Aorta (tissue), 5 donors: Measurements from ENCODE around the gene DPEP2. TPM values are rescaled to one million over a fixed set of nuclear protein-coding genes. Genes with fewer than 3 reads are reported as not detected.

Experiments used
- ATAC-seq: fragments of 200-7000 bp; cut with Tn5 transposase; one replicate; pipeline ENCODE4 v1.9.1; 2022; ENCODE audit warnings: moderate library complexity; ENCODE audit not compliant: low FRiP score
- DNase-seq, 2 donors: peaks; one replicate each; pipeline ENCODE4 v3.0.0-alpha.2; 2020
- H3K27ac ChIP-seq, 2 donors: one replicate each; pipeline ENCODE4 v1.5.1; 2013; ENCODE audit warnings: low read length in 2 of 2, mild to moderate bottlenecking in 2 of 2, moderate library complexity in 2 of 2, control low read depth in 1 of 2, inconsistent platforms in 1 of 2, low read depth in 1 of 2
- H3K27me3 ChIP-seq, 2 donors: one replicate each; pipeline ENCODE4 v1.6.1; 2013; ENCODE audit warnings: control low read depth in 1 of 2, low read length in 1 of 2, mild to moderate bottlenecking in 1 of 2, moderate library complexity in 1 of 2; ENCODE audit not compliant: insufficient read depth in 2 of 2, control insufficient read depth in 1 of 2
- H3K36me3 ChIP-seq, 2 donors: one replicate each; pipeline ENCODE4 v1.6.1; 2013; ENCODE audit warnings: control low read depth in 1 of 2, low read length in 1 of 2, mild to moderate bottlenecking in 1 of 2; ENCODE audit not compliant: insufficient read depth in 2 of 2, control insufficient read depth in 1 of 2
- H3K4me1 ChIP-seq, 2 donors: one replicate each; pipeline ENCODE4 v1.6.1; 2013; ENCODE audit warnings: low read length in 2 of 2, control low read depth in 1 of 2, mild to moderate bottlenecking in 1 of 2, moderate library complexity in 1 of 2; ENCODE audit not compliant: insufficient read depth in 2 of 2, control insufficient read depth in 1 of 2
- H3K4me3 ChIP-seq, 2 donors: one replicate each; pipeline ENCODE4 v1.5.1; 2013; ENCODE audit warnings: low read length in 2 of 2, control low read depth in 1 of 2, mild to moderate bottlenecking in 1 of 2
- H3K9me3 ChIP-seq: one replicate; pipeline ENCODE4 v1.6.1; 2013; ENCODE audit warnings: mild to moderate bottlenecking, low read length; ENCODE audit not compliant: control insufficient read depth
- WGBS, 2 donors: extraction: QIAGEN DNeasy Blood & Tissue Kit; methylation state at CpG; one replicate each; pipeline ENCODE4 v1.1.7; 2013; 5-methylcytosine and 5-hydroxymethylcytosine counted together
- intact Hi-C, 2 donors: fragments of 100-400 bp; cut with DNase I; formaldehyde crosslinking; loops; one replicate each; pipeline versions ENCODE4 v1.14.2 to v1.15.0; 2022
- polyA plus RNA-seq, 2 donors: library from polyadenylated mRNA; stranded (reverse); fragments of 200-250 nt; gene quantifications; one replicate each; pipeline ENCODE4 v1.2.3, GENCODE V29; 2013
- total RNA-seq, 2 donors: library from RNA; stranded (reverse); fragmentation: NEBNext Ultra II Directional; extraction: Animal tissue kit (Norgen Biotek cat#: 25700); gene quantifications; one replicate each; pipeline ENCODE4 v1.2.1, GENCODE V29; 2021
- donor health status: healthy with polysubstance abuse.
- donor health status: Bipolar disorder and iron deficiency.
- donor health status: DM: no; HTN: no; CAD: no.
- donor health status: DM: no; HTN: no; CAD: no.
- donor health status: DM: yes; HTN: yes; CAD: no.

Gene DPEP2
- total and polyA plus RNA-seq, 4 donors, result 1.0 to 10.4 (median 1.9) TPM

DNA sequence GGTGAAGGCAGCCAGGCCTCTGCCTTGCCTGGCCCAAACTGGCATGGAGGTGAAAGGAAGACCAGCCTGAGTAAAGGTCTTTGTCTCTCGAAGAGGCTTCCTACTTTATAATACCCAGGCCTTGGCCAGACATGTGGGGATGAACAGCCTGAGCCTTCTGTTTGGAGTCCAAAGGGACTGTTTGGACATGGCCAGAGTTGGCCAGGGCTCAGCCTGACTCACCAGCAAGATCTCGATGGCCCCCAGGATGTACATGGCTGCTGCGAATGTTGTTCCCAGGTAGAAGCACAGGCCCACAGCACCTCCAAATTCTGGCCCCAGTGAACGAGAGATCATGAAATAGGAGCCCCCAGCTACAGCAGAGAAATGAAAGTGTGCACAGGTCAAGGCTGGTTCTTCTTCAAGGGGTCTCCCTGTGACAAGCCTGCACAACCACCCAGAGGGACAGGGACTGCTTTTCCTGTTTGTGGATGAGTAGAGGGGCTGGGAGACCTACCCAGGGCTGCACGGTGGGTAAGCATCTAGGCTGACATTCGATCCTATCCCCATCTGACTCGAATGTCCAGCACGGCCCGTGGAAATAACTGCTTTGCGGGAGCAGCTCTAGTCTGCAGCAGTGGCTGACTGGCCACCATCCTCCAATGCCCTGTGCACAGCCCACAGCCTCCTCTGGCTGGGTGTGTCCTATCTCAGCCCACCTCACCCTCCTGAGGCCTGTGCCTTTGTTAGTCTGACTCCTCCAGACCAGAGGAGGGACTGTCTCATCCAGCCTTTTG is 44.7 kb downstream of the DPEP2 start:
- Histone ChIP-seq H3K36me3 (peaks cover 0 to 15% of the 10 kb centered on the region in 2 donors), H3K4me3 (no peak overlapping the region), H3K27ac (no peak overlapping the region), H3K4me1 (no peaks in the 10 kb centered on the region), H3K27me3 (no peaks in the 10 kb centered on the region), H3K9me3 (no peaks in the 10 kb centered on the region)
- 74 to 75% methylated on average over 10 of the region's 10 CpGs for WGBS, 2 donors
- ATAC-seq (no peak), DNase-seq (peak in 1 of 2 donors; percentile 66)
- intact Hi-C loops, result no loop called here

DNA sequence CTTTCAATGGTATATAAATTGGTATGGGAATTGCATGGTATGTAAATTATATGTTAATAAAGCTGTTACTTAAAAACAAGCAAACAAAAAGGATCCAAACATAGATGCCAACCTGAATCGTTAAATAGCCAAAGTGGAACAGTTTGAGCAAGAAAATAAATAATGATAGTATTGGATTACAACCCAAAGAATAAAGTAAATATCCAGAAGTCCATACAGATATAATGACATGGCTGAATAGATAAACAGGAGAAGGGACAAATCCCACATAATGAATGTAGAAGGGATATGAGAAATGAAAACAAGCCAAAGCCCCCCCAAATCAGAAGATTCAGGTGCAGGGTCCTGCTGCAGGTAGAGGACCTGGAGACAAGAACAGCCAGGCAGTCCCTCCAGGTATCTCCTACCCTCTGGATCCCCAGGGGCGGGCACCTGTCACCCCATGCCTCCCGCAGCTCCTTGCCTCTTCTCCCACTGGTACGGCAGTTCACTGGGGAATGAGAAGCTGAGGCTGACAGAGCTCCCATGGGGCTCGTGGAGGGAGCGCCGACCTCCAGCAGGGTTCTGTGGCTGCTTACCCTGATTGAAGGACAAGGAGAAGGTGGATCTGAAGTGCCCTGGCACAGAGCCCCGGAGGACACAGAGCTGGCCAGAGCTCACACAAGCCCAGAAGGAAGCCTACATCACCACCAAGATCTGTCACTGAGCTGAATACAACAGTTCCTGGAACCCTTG is 45.5 kb downstream of the DPEP2 start:
- intact Hi-C loops, result no loop called here
- DNase-seq (peak in 1 of 2 donors; percentile 67), ATAC-seq (no peak)
- H3K9me3 ChIP-seq, result no peaks in the 10 kb centered on the region
- H3K4me1 ChIP-seq, result no peaks in the 10 kb centered on the region
- H3K36me3 ChIP-seq, result peaks cover 0 to 18% of the 10 kb centered on the region in 2 donors
- no peak overlapping the region for H3K4me3 ChIP-seq
- H3K27me3 ChIP-seq, result no peaks in the 10 kb centered on the region
- H3K27ac ChIP-seq, result no peak overlapping the region
- 77 to 81% methylated on average over 8 of the region's 8 CpGs for WGBS, 2 donors

DNA sequence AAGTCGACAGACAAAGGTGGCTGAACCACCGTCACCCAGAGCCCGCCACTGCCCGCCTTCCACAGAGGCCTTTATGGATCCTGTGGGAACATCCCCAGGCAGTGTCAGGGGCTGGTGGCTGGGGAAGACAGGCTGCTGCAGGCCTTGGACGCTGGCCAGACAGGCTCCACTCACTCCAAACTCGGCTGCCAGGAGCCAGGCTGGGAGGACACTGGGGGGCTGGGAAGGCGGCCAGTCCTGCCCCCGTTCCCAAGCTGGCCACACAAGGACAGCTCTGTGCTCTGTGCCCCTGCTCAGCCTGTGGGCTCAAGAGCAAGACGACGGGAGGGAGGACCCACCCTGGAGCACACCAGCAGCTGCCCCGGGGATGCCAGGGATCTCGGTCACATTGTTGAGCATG is 47.8 kb downstream of the DPEP2 start:
- peak overlapping the region in 1 of 2 donors; percentile 29 for H3K27ac ChIP-seq
- DNase-seq (peak in 1 of 2 donors; percentile 75), ATAC-seq (peak; percentile 45)
- no peaks in the 10 kb centered on the region for H3K27me3 ChIP-seq
- H3K4me1 ChIP-seq, result no peaks in the 10 kb centered on the region
- no peak overlapping the region for H3K4me3 ChIP-seq
- intact Hi-C loops, result no loop called here
- no peaks in the 10 kb centered on the region for H3K9me3 ChIP-seq
- H3K36me3 ChIP-seq, result peaks cover 4 to 31% of the 10 kb centered on the region in 2 donors
- 32 to 41% methylated on average over 10 to 12 of the region's 12 CpGs for WGBS, 2 donors

DNA sequence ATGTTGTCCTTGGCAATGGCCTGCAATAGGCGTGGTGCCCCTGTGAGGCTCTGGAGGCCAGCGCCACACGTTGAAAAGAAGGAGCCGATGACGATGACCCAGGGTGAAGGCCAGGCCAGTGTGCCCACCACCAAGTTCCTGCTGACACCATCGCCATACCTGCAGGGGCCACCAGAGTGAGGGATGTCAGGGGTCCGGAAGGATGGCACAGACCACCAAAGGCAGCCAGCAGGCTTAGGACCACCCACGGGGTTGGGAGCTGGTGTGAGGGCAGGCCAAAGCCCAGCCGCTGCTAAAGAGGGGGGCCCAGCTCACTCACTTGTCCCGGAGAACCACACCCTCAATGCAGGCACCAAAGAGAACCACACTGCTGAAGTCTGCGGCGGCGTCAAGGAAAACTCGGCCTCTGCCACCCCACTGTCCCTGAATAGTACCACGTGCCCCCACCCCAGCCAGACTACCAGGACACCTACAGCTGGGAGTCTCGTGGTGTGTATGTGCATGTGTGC is 48.9 kb downstream of the DPEP2 start:
- intact Hi-C loops, result no loop called here
- H3K36me3 ChIP-seq, result peaks cover 4 to 40% of the 10 kb centered on the region in 2 donors
- H3K9me3 ChIP-seq, result no peaks in the 10 kb centered on the region
- H3K27ac ChIP-seq, result no peak overlapping the region
- no peak overlapping the region for H3K4me3 ChIP-seq
- ATAC-seq, result no peak
- 84 to 86% methylated on average over 14 to 16 of the region's 16 CpGs for WGBS, 2 donors
- no peaks in the 10 kb centered on the region for H3K4me1 ChIP-seq
- DNase-seq, result no peak
- H3K27me3 ChIP-seq, result no peaks in the 10 kb centered on the region

DNA sequence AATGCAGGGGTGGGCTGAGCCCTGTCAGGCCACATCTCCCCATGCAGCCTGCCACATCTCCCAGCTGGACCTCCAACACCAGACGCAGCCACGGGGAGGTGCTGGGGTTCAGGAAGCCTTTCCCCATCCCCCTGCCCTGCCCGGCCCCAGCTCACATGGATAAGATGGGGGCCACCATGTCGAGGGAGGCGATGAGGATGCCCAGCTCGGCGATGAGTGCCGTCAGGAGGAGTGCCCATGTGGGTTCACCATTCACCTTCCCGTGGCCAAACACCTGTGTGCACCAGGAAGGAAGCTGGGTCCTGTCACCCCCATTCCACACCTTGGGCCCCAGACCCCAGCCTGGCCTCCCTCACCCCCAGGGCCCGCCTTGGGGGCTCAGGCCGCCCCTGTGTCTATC is 49.6 kb downstream of the DPEP2 start:
- intact Hi-C loops, result no loop called here
- H3K9me3 ChIP-seq, result no peaks in the 10 kb centered on the region
- peaks cover 4 to 40% of the 10 kb centered on the region in 2 donors for H3K36me3 ChIP-seq
- H3K4me1 ChIP-seq, result no peaks in the 10 kb centered on the region
- no peak overlapping the region for H3K4me3 ChIP-seq
- H3K27ac ChIP-seq, result no peak overlapping the region
- DNase-seq (no peak), ATAC-seq (no peak)
- no peaks in the 10 kb centered on the region for H3K27me3 ChIP-seq
- 85% methylated on average over 11 of the region's 11 CpGs for WGBS, 2 donors

DNA sequence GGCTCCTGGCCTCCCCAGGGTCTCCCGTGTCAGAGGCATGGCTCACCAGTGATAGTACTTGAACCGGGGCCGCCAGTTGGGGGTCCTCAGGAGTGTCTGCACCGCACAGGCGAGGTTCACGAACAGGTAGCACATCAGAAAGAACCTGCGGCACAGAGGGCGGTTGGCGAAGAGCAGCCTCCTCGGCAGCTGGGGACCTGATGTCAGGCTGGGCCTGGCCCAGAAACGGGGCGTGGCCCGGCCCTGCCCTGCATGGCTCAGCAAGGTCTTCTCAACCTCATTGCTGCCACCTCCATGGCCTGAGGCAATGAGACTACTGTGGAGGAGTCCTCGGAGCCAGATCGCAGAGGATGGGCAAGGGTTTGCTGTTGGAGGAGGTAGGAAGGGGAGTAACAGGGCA is 51.3 kb downstream of the DPEP2 start:
- H3K27ac ChIP-seq, result no peak overlapping the region

DNA sequence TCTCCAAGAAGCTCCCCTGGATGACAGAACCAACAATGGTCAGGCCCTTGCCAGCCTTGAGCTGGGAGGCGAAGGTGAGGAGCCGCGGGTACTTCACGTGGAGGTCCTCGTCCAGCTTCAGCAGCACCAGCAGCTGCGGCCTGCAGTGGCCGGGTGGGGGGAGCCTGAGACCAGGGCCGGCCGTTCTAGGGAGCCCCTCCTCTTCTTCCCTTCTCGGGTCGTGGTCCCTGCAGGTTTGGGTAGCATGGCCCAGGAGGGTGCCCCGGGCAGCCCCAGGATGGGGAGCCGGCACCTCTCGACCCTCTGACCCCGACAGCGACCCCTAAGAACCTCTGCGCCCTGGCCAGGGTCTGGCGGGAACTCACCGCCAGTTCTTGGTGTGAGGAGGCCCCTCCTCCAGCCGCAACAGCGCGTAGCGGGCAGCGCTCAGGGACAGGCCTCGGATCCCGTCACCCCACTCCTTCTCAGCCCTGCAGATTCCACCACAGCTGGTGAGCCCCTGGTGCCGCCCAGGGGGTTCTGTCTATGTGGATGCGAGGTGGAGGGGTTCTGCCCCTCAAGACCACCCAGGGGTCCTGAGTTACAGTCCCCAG is 52.2 kb downstream of the DPEP2 start:
- no peaks in the 10 kb centered on the region for H3K4me1 ChIP-seq
- WGBS, 2 donors, result 87 to 90% methylated on average over 27 to 28 of the region's 28 CpGs
- intact Hi-C loops, result no loop called here
- H3K4me3 ChIP-seq, result no peak overlapping the region
- DNase-seq, result no peak
- ATAC-seq, result no peak
- no peaks in the 10 kb centered on the region for H3K9me3 ChIP-seq
- H3K27me3 ChIP-seq, result no peaks in the 10 kb centered on the region
- H3K27ac ChIP-seq, result no peak overlapping the region
- peaks cover 4 to 41% of the 10 kb centered on the region in 2 donors for H3K36me3 ChIP-seq

More for the DNA sequence above, 51.3 kb downstream of the DPEP2 start:
- Histone ChIP-seq H3K36me3 (peaks cover 4 to 37% of the 10 kb centered on the region in 2 donors), H3K9me3 (no peaks in the 10 kb centered on the region), H3K4me3 (no peak overlapping the region), H3K27me3 (no peaks in the 10 kb centered on the region), H3K4me1 (no peaks in the 10 kb centered on the region)
- intact Hi-C loops, result no loop called here
- DNase-seq (no peak), ATAC-seq (no peak)
- 90 to 91% methylated on average over 15 of the region's 15 CpGs for WGBS, 2 donors

DNA sequence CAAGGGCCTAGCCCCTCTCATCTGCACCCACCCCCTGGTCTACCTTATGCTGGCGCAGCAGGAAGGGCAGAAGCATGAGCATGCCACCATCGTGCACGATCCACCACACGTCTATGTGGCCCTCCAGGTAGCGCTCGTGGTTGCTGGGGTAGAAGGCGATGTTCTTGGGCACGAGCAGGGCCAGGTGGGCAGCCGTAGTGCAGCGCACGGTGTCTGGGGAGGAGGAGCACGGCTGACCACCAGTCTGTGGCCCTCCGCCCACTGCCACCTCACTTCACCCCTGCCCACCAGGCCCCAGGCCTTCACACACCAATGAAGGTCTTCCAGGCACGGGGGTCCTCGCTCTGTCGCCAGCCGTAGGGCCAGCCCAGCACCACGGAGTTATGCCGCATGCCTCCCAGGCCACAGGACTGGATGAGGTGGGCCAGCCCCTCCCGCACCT is 53.1 kb downstream of the DPEP2 start:
- Histone ChIP-seq H3K27me3 (no peaks in the 10 kb centered on the region), H3K36me3 (peaks cover 4 to 36% of the 10 kb centered on the region in 2 donors), H3K27ac (no peak overlapping the region), H3K4me1 (no peaks in the 10 kb centered on the region), H3K9me3 (no peaks in the 10 kb centered on the region), H3K4me3 (no peak overlapping the region)
- ATAC-seq (no peak), DNase-seq (peak in 1 of 2 donors; percentile 75)
- intact Hi-C loops, result no loop called here
- WGBS, 2 donors, result 88 to 91% methylated on average over 18 to 20 of the region's 20 CpGs
